OCI-LY7 (cell line): ENCODE results near the gene FLRT2. TPM values are rescaled to one million over a fixed set of nuclear protein-coding genes. Genes with fewer than 3 reads are reported as not detected.

Experiments
- BruUV-seq: library from RNA; stranded (reverse); fragments of 400-500 nt; replicated peaks from 2 replicates; lab custom pipeline; 2021; lab: Mats Ljungman, UMichigan
- CTCF ChIA-PET: fragments of 300-600 bp; sonication (Branson Sonifier 250); formaldehyde crosslinking; loops from one replicate; lab custom pipeline; 2022; ENCODE audit warnings: antibody characterized with exemption; ENCODE audit not compliant: unreplicated experiment; lab: Charles Lee
- POLR2A ChIA-PET: fragments of 300-600 bp; sonication (Branson Sonifier 250); formaldehyde crosslinking; loops from one replicate; lab custom pipeline; 2022; ENCODE audit warnings: antibody characterized with exemption; lab: Charles Lee
- DNase-seq: peaks from one replicate; pipeline ENCODE4 v3.0.0-alpha.2; 2015; ENCODE audit warnings: low spot score
- H2AFZ ChIP-seq: fragments of 200-600 bp; sonication (generic), shearing (Covaris generic); 2 replicates; pipeline ENCODE4 v1.6.1; 2014; ENCODE audit warnings: mild to moderate bottlenecking, antibody characterized with exemption, low read length, moderate library complexity
- H3K27ac ChIP-seq: fragments of 200-600 bp; sonication (generic); 2 replicates; pipeline ENCODE4 v1.5.1; 2014; ENCODE audit warnings: mixed run types, low read depth, mild to moderate bottlenecking, moderate library complexity, low read length, inconsistent platforms; ENCODE audit not compliant: poor library complexity, severe bottlenecking
- H3K36me3 ChIP-seq: fragments of 200-600 bp; sonication (generic); 2 replicates; pipeline ENCODE4 v1.6.1; 2014; ENCODE audit warnings: mild to moderate bottlenecking, antibody characterized with exemption, low read length, moderate library complexity, mixed read lengths; ENCODE audit not compliant: insufficient read depth
- H3K4me1 ChIP-seq: fragments of 200-600 bp; sonication (generic); 2 replicates; pipeline ENCODE4 v1.5.1; 2014; ENCODE audit warnings: mild to moderate bottlenecking, low read length; ENCODE audit not compliant: insufficient read depth, poor library complexity, severe bottlenecking
- H3K4me2 ChIP-seq: fragments of 200-600 bp; sonication (generic); 2 replicates; pipeline ENCODE4 v1.6.1; 2014; ENCODE audit warnings: mild to moderate bottlenecking, low read length
- H3K4me3 ChIP-seq: fragments of 200-600 bp; sonication (generic); 2 replicates; pipeline ENCODE4 v1.5.1; 2014; ENCODE audit warnings: mild to moderate bottlenecking, low read depth, low read length; ENCODE audit not compliant: poor library complexity, severe bottlenecking
- H3K79me2 ChIP-seq: fragments of 200-600 bp; sonication (generic); 2 replicates; pipeline ENCODE4 v1.6.1; 2016; ENCODE audit warnings: low read depth, mild to moderate bottlenecking, low read length, moderate library complexity, mixed read lengths; ENCODE audit not compliant: insufficient read depth
- H3K9me2 ChIP-seq: fragments of 200-600 bp; sonication (generic); 2 replicates; pipeline ENCODE4 v1.6.1; 2016; ENCODE audit warnings: mild to moderate bottlenecking, low read length, mixed read lengths; ENCODE audit not compliant: insufficient read depth
- H3K9me3 ChIP-seq: fragments of 200-600 bp; sonication (generic); 2 replicates; pipeline ENCODE4 v1.6.1; 2014; ENCODE audit warnings: mild to moderate bottlenecking, mixed run types, low read length, mixed read lengths
- H4K20me1 ChIP-seq: fragments of 200-600 bp; sonication (generic); 2 replicates; pipeline ENCODE4 v1.6.1; 2014; ENCODE audit warnings: mild to moderate bottlenecking, antibody characterized with exemption, low read length, moderate library complexity, mixed read lengths; ENCODE audit not compliant: insufficient read depth
- EZH2phosphoT487 ChIP-seq: fragments of 200-600 bp; sonication (generic); IDR thresholded peaks from 2 replicates; pipeline ENCODE4 v1.6.1; 2018; ENCODE audit warnings: low read depth, borderline replicate concordance, mild to moderate bottlenecking, mixed run types, antibody characterized with exemption, low read length, moderate library complexity, mixed read lengths
- intact Hi-C: fragments of 100-400 bp; cut with micrococcal nuclease; formaldehyde crosslinking; loops from one replicate; pipeline ENCODE4 v1.10.0; 2022; ENCODE audit not compliant: unreplicated experiment
- total RNA-seq, 2 experiments: library from RNA; depleted of rRNA in 1 of 2; stranded (reverse); fragments of >200 nt in 1 of 2; shearing (Covaris generic) in 1 of 2; gene quantifications; 2 replicates each; pipeline ENCODE4 v1.2.3, GENCODE V29; 2014 to 2022
- TF ChIP-seq, protein P1 (sequence below): fragments of 200-600 bp; sonication (generic); conservative IDR thresholded peaks from 2 replicates; pipeline ENCODE4 v1.5.1; 2014; ENCODE audit warnings: mild to moderate bottlenecking, antibody characterized with exemption, low read length, moderate library complexity, mixed read lengths

FLRT2 gene
- total RNA-seq, 2 experiments from 2014 or later: not detected

DNA sequence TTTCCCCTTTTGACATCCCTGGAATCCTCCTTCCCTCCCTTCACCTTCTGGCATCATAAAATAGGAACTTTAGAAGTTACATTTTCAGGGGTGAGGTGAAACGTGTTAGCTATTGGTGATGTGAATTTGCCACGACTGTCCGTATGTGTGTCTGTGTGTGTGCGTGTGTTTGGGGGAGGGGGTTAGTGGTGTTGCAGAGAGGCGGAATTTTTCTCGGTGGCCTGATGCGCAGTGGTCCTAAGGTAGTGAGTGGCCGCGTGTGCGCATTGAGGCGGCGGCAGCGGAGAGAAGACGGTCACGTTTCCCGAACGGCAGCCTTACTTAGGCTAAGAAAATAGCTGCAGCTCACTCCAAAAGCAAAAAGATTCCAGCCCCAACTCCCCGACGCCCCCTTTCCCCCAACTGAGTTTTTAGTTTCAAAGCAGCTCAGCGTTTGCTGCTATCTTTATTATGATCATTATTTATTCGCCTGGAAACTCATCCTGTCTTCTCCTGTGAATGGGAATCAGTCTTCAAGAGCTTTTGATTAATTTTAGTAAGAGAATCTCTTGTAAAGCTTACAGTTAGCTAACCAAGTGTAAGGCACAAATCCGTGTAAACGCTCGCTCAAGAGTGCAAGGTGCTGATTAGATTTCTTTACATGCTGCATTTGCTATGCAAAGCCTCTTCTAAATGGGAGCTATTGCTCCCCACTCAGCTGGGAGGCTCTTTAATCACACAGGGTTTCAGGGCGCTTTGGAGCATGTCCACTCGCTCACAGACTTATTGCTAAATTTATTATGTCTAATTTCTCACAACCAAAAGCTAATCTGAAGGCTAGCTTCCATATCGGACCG is 4.7 kb downstream of the FLRT2 start:
- intact Hi-C loops: no loop called here
- Histone ChIP-seq H3K36me3 (no peaks in the 10 kb centered on the region), H3K4me2 (no peak overlapping the region), H2AFZ (no peak overlapping the region), H3K9me3 (no peaks in the 10 kb centered on the region), H3K9me2 (no peaks in the 10 kb centered on the region), H3K27ac (no peak overlapping the region), H3K4me1 (no peaks in the 10 kb centered on the region), H3K79me2 (no peaks in the 10 kb centered on the region), H4K20me1 (no peaks in the 10 kb centered on the region), H3K4me3 (no peak overlapping the region)
- ChIA-PET CTCF (no interaction called here), POLR2A (interaction anchor here (0.7 kb wide), 1 partner anchor 123 kb away, joined by 3 read pairs; no protein-coding TSS in a partner anchor)
- BruUV-seq: no TSS peak
- DNase-seq: no peak
- no peak for TF ChIP-seq EZH2phosphoT487
- TF ChIP-seq, protein P1, sequence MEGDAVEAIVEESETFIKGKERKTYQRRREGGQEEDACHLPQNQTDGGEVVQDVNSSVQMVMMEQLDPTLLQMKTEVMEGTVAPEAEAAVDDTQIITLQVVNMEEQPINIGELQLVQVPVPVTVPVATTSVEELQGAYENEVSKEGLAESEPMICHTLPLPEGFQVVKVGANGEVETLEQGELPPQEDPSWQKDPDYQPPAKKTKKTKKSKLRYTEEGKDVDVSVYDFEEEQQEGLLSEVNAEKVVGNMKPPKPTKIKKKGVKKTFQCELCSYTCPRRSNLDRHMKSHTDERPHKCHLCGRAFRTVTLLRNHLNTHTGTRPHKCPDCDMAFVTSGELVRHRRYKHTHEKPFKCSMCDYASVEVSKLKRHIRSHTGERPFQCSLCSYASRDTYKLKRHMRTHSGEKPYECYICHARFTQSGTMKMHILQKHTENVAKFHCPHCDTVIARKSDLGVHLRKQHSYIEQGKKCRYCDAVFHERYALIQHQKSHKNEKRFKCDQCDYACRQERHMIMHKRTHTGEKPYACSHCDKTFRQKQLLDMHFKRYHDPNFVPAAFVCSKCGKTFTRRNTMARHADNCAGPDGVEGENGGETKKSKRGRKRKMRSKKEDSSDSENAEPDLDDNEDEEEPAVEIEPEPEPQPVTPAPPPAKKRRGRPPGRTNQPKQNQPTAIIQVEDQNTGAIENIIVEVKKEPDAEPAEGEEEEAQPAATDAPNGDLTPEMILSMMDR: no peak

DNA sequence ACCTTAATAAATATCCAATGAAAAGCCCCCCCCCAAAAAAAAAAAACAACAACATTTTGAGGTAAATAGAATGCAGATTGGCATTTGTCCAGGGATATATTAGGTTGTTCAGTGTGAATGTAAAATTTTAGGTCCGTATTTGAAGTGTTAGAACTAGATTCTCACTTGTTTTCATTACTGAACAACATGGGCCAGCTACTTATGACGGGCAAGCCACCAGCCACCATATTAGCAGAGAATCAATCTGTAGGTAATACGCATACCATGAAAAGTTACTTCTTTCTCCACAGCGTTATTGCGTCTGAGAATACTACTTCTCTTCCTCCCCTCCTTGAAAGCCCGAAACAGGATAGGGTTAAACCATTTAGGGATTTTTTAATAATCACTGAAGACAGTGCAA is 5.4 kb downstream of the FLRT2 start:
- H3K4me2 ChIP-seq: no peak overlapping the region
- H3K9me2 ChIP-seq: no peaks in the 10 kb centered on the region
- ChIA-PET CTCF (no interaction called here), POLR2A (interaction anchor here (0.7 kb wide), 1 partner anchor 124 kb away, joined by 3 read pairs; no protein-coding TSS in a partner anchor)
- no peaks in the 10 kb centered on the region for H3K36me3 ChIP-seq
- no peak overlapping the region for H2AFZ ChIP-seq
- no peak overlapping the region for H3K27ac ChIP-seq
- intact Hi-C loops: no loop called here
- no TSS peak for BruUV-seq
- no peaks in the 10 kb centered on the region for H3K4me1 ChIP-seq
- H3K9me3 ChIP-seq: no peaks in the 10 kb centered on the region
- no peak for DNase-seq
- no peak overlapping the region for H3K4me3 ChIP-seq
- TF ChIP-seq EZH2phosphoT487: no peak
- TF ChIP-seq, protein P1: no peak
- H3K79me2 ChIP-seq: no peaks in the 10 kb centered on the region
- no peaks in the 10 kb centered on the region for H4K20me1 ChIP-seq
